GM19035 (cell line): Measurements from ENCODE around the gene MYO7B.

Source experiments
- ATAC-seq: cut with Tn5 transposase; IDR thresholded peaks from one replicate; pipeline ENCODE4 v1.9.1; 2021; ENCODE audit not compliant: unreplicated experiment

Gene MYO7B

GRCh38 chr2:127634626-127635379, 99.3 kb downstream of the MYO7B start:
- no peak for ATAC-seq

GRCh38 chr2:127635380-127636237, 100.1 kb downstream of the MYO7B start:
- no peak for ATAC-seq

- ATAC-seq = no peak
Observed at GRCh38 chr2:127636248-127637235, 101.1 kb downstream of the MYO7B start.

- ATAC-seq = no peak
Observed at GRCh38 chr2:127637236-127637630, 101.8 kb downstream of the MYO7B start.

- ATAC-seq = no peak
Observed at GRCh38 chr2:127637725-127638252, 102.3 kb downstream of the MYO7B start.

- no peak for ATAC-seq
Observed at GRCh38 chr2:127638361-127639110, 103.1 kb downstream of the MYO7B start.

- ATAC-seq = no peak
Observed at GRCh38 chr2:127639111-127639474, 103.6 kb downstream of the MYO7B start.

- no peak for ATAC-seq
Observed at GRCh38 chr2:127640082-127641072, 104.9 kb downstream of the MYO7B start.

- ATAC-seq = no peak
Observed at GRCh38 chr2:127641133-127641532, 105.7 kb downstream of the MYO7B start.

GRCh38 chr2:127641846-127642507, 106.5 kb downstream of the MYO7B start:
- no peak for ATAC-seq

- ATAC-seq = no peak
Observed at GRCh38 chr2:127642706-127643438, 107.4 kb downstream of the MYO7B start.

- ATAC-seq = no peak
Observed at GRCh38 chr2:127643439-127644065, 108.1 kb downstream of the MYO7B start.

- no peak for ATAC-seq
Observed at GRCh38 chr2:127644066-127645025, 108.9 kb downstream of the MYO7B start.

GRCh38 chr2:127645026-127645394, 109.5 kb downstream of the MYO7B start:
- no peak for ATAC-seq

- no peak for ATAC-seq
Observed at GRCh38 chr2:127645395-127646291, 110.2 kb downstream of the MYO7B start, which contains the start of gene GPR17. TSS of gene GPR17 (plus strand) at chr2:127646153. CDS start at chr2:127650736, 4,583 bp downstream.
